ENCODE results near the gene GSX2. TPM values are rescaled to one million over a fixed set of nuclear protein-coding genes. Genes with fewer than 3 reads are reported as not detected.

GSX2 gene
- total and polyA plus RNA-seq, 2 of the 8 experiments (the other 6 are each of a cell fraction or from before 2014, with no cell fraction given), result not detected

GRCh38 chr4:54139332-54139731, 39.4 kb downstream of the GSX2 start:
- Histone ChIP-seq H2BK12ac (ENCODE audit: low read depth, low read length) (no peak overlapping the region), H2BK20ac (ENCODE audit: low read length) (no peak overlapping the region), H3K79me2 (ENCODE audit: control insufficient read depth in 1 of 2, insufficient read depth in 2 of 2, low read length in 2 of 2) (no peaks in the 10 kb centered on the region), H2AFZ (ENCODE audit: low read length) (peak overlapping the region; percentile 70), H2AK5ac (ENCODE audit: low read depth, low read length) (no peak overlapping the region), H4K5ac (ENCODE audit: insufficient read length, low read depth, low read length) (no peak overlapping the region), H4K8ac (ENCODE audit: extremely low read depth, insufficient read depth, low read length) (no peak overlapping the region), H3K18ac (ENCODE audit: extremely low read depth, low read length) (no peak overlapping the region), H3K27ac (ENCODE audit: low read depth, low read length) (no peak overlapping the region), H3K4me3 (ENCODE audit: extremely low read depth in 1 of 4, insufficient read depth in 2 of 4, low read depth in 3 of 4, low read length in 4 of 4) (no peak overlapping the region), H3K9ac (replicated peaks in 1 of 4; ENCODE audit: extremely low read depth in 1 of 4, low read depth in 3 of 4, low read length in 3 of 4) (no peak overlapping the region), H4K20me1 (replicated peaks in 1 of 2; ENCODE audit: control insufficient read depth in 1 of 2, insufficient read depth in 2 of 2, low read length in 2 of 2) (no peaks in the 10 kb centered on the region), H2BK5ac (ENCODE audit: low read depth, low read length) (no peak overlapping the region), H3K79me1 (ENCODE audit: low read depth, low read length) (no peaks in the 10 kb centered on the region), H3K27me3 (replicated peaks in 1 of 4; ENCODE audit: control insufficient read depth in 3 of 4, extremely low read depth in 1 of 4, insufficient read depth in 3 of 4, low read length in 3 of 4) (no peaks in the 10 kb centered on the region), H2BK120ac (replicated peaks; ENCODE audit: low read depth, low read length) (no peak overlapping the region), H3K36me3 (ENCODE audit: control insufficient read depth in 2 of 4, insufficient read depth in 4 of 4, low read length in 3 of 4) (no peaks in the 10 kb centered on the region), H3K4ac (replicated peaks; ENCODE audit: insufficient read length, low read depth, low read length) (no peak overlapping the region), H3K23ac (ENCODE audit: insufficient read length) (no peak overlapping the region), H3K56ac (replicated peaks; ENCODE audit: insufficient read length, low read depth, low read length) (no peak overlapping the region), H3K9me3 (ENCODE audit: insufficient read depth in 2 of 2, low read depth in 1 of 2, low read length in 1 of 2) (no peaks in the 10 kb centered on the region), H3K23me2 (ENCODE audit: low read depth, low read length) (no peaks in the 10 kb centered on the region), H2BK15ac (ENCODE audit: low read length) (peak overlapping the region; percentile 37; the same call in 1 of the 2 replicates), H3K14ac (ENCODE audit: insufficient read length) (no peak overlapping the region), H3K4me2 (ENCODE audit: insufficient read depth in 1 of 2, low read depth in 2 of 2, low read length in 2 of 2) (no peak overlapping the region), H3K4me1 (replicated peaks in 1 of 4; ENCODE audit: control insufficient read depth in 3 of 4, insufficient read depth in 4 of 4, low read length in 3 of 4) (no peaks in the 10 kb centered on the region), H4K91ac (replicated peaks; ENCODE audit: insufficient read length, low read length) (no peak overlapping the region)
- TF ChIP-seq RNF2 (IDR thresholded peaks at IDR 0.05; ENCODE audit: borderline replicate concordance, low read depth, low read length, missing control alignments, poor library complexity, severe bottlenecking) (no peak), BACH1 (IDR thresholded peaks at IDR 0.05; ENCODE audit: low read length) (no peak), JUND (IDR thresholded peaks at IDR 0.05; ENCODE audit: low read length) (no peak), ZNF274 (IDR thresholded peaks at IDR 0.05; ENCODE audit: borderline replicate concordance, extremely low read depth, low read length) (no peak), RAD21 (IDR thresholded peaks at IDR 0.05 in 1 of 2, conservative IDR thresholded peaks at IDR 0.05 in 1 of 2; ENCODE audit: low read depth in 2 of 2, low read length in 2 of 2) (no peak), BCL11A (IDR thresholded peaks at IDR 0.05; ENCODE audit: low read depth in 2 of 2, low read length in 2 of 2) (no peak), HDAC2 (IDR thresholded peaks at IDR 0.05; ENCODE audit: borderline replicate concordance in 1 of 2, low read depth in 2 of 2, low read length in 2 of 2) (no peak), CHD1 (IDR thresholded peaks at IDR 0.05; ENCODE audit: low read depth, low read length) (no peak), MAX (IDR thresholded peaks at IDR 0.05) (no peak), CEBPB (IDR thresholded peaks at IDR 0.05; ENCODE audit: low read depth, low read length) (no peak), TBP (IDR thresholded peaks at IDR 0.05; ENCODE audit: low read depth, low read length) (no peak), CREB1 (IDR thresholded peaks at IDR 0.05) (no peak), POLR2A (IDR thresholded peaks at IDR 0.05; ENCODE audit: control extremely low read depth in 1 of 2, low read depth in 2 of 2, low read length in 2 of 2) (no peak), ASH2L (IDR thresholded peaks at IDR 0.05; ENCODE audit: low read length) (no peak)
- no peak for FAIRE-seq
- POLR2A ChIA-PET (ENCODE audit: partially characterized antibody), result no interaction called here
- no peak for DNase-seq (ENCODE audit: low read depth in 1 of 2, low spot score in 2 of 2)
- 81% methylated on average over 4 of the region's 4 CpGs; no CpG with 5 or more reads in 1 of the 2 experiments for WGBS, 2 experiments (ENCODE audit: extremely low coverage in 1 of 2, insufficient coverage in 1 of 2, insufficient read length in 1 of 2, insufficient replicate concordance in 2 of 2, low coverage in 1 of 2, low lambda C conversion rate in 2 of 2, missing lambda C conversion rate in 1 of 2)
- CTCF ChIA-PET (ENCODE audit: partially characterized antibody), result interaction anchor here (0.6 kb wide), 1 partner anchor 689 kb away, joined by 3 read pairs; no protein-coding TSS in a partner anchor

Measured in H1 (cell line).